Right lobe of liver (tissue), 4 donors: ENCODE data around the gene ACP7.
"Not testable (repeated sequence)": the region's sequence is repeated elsewhere in the genome, so short reads cannot be mapped to it uniquely, and the experiment has no call there.

Source experiments
- CTCF ChIP-seq, 4 donors: fragments of 200-600 bp in 3 of 4; fragments of 450-650 bp in 1 of 4; IDR thresholded peaks; one replicate each; pipeline versions ENCODE4 v1.5.1 to v1.8.0; 2016 to 2022; ENCODE audit warnings: antibody characterized with exemption in 4 of 4, mild to moderate bottlenecking in 2 of 4
- POLR2A ChIP-seq: fragments of 450-650 bp; IDR thresholded peaks from one replicate; pipeline ENCODE4 v1.6.1; 2017; ENCODE audit warnings: antibody characterized with exemption, mild to moderate bottlenecking
- donor health status: DM: no; HTN: no; CAD: no.
- donor health status: DM: no; HTN: no; CAD: no.
- donor health status: DM: no; HTN: yes; CAD: no.

GRCh38 chr19:39143757-39144289 lies 59.7 kb downstream of the ACP7 start:
- TF ChIP-seq POLR2A; CTCF (IDR thresholded peaks at IDR 0.05): not testable (repeated sequence)
